ENCODE data around the gene SGTA.

The SGTA gene

GRCh38 chr19:2809387-2810140 lies 26.5 kb upstream of the SGTA start:
- DNase-seq (ENCODE audit: low spot score) = no peak

- DNase-seq (ENCODE audit: low spot score) = no peak
Observed at GRCh38 chr19:2808129-2808941, 25.3 kb upstream of the SGTA start.

GRCh38 chr19:2807379-2808128 lies 24.5 kb upstream of the SGTA start:
- DNase-seq (ENCODE audit: low spot score) = no peak

- DNase-seq (ENCODE audit: low spot score) = no peak
Observed at GRCh38 chr19:2806736-2807378, 23.8 kb upstream of the SGTA start.

GRCh38 chr19:2805991-2806649 lies 23.0 kb upstream of the SGTA start:
- no peak for DNase-seq (ENCODE audit: low spot score)

GRCh38 chr19:2805261-2805900 lies 22.3 kb upstream of the SGTA start:
- no peak for DNase-seq (ENCODE audit: low spot score)

- DNase-seq (ENCODE audit: low spot score) = no peak
Observed at GRCh38 chr19:2804156-2805004, 21.3 kb upstream of the SGTA start.

- DNase-seq (ENCODE audit: low spot score) = no peak
Observed at GRCh38 chr19:2803486-2804155, 20.5 kb upstream of the SGTA start.

- no peak for DNase-seq (ENCODE audit: low spot score)
Observed at GRCh38 chr19:2802826-2803225, 19.8 kb upstream of the SGTA start.

GRCh38 chr19:2800506-2800905 lies 17.4 kb upstream of the SGTA start:
- DNase-seq (ENCODE audit: low spot score) = no peak

- DNase-seq (ENCODE audit: low spot score) = no peak
Observed at GRCh38 chr19:2799273-2800020, 16.4 kb upstream of the SGTA start.

- DNase-seq (ENCODE audit: low spot score) = no peak
Observed at GRCh38 chr19:2798733-2799132, 15.7 kb upstream of the SGTA start.

GRCh38 chr19:2798158-2798685 lies 15.1 kb upstream of the SGTA start:
- no peak for DNase-seq (ENCODE audit: low spot score)

GRCh38 chr19:2797280-2797679 lies 14.2 kb upstream of the SGTA start:
- DNase-seq (ENCODE audit: low spot score) = no peak

- DNase-seq (ENCODE audit: low spot score) = no peak
Observed at GRCh38 chr19:2796659-2797266, 13.7 kb upstream of the SGTA start.

- no peak for DNase-seq (ENCODE audit: low spot score)
Observed at GRCh38 chr19:2795827-2796658, 13.0 kb upstream of the SGTA start.

GRCh38 chr19:2793577-2793976 lies 10.5 kb upstream of the SGTA start:
- no peak for DNase-seq (ENCODE audit: low spot score)

Measured in LoVo (cell line).